ENCODE measurements around the gene FGB. TPM values are rescaled to one million over a fixed set of nuclear protein-coding genes. Genes with fewer than 3 reads are reported as not detected.

FGB gene
- total RNA-seq, 1 donor from 2014 or later = not detected

- H3K36me3 Mint-ChIP-seq (ENCODE audit: low read depth) = no peaks in the 10 kb centered on the region
- no peaks in the 10 kb centered on the region for H3K4me1 Mint-ChIP-seq
- H3K4me3 Mint-ChIP-seq = no peak overlapping the region
- CTCF ChIA-PET = no interaction called here
- no peak overlapping the region for H3K27ac Mint-ChIP-seq
- peaks cover 11% of the 10 kb centered on the region for H3K27me3 Mint-ChIP-seq
- no peaks in the 10 kb centered on the region for H3K9me3 Mint-ChIP-seq
- TF ChIP-seq, protein P1, sequence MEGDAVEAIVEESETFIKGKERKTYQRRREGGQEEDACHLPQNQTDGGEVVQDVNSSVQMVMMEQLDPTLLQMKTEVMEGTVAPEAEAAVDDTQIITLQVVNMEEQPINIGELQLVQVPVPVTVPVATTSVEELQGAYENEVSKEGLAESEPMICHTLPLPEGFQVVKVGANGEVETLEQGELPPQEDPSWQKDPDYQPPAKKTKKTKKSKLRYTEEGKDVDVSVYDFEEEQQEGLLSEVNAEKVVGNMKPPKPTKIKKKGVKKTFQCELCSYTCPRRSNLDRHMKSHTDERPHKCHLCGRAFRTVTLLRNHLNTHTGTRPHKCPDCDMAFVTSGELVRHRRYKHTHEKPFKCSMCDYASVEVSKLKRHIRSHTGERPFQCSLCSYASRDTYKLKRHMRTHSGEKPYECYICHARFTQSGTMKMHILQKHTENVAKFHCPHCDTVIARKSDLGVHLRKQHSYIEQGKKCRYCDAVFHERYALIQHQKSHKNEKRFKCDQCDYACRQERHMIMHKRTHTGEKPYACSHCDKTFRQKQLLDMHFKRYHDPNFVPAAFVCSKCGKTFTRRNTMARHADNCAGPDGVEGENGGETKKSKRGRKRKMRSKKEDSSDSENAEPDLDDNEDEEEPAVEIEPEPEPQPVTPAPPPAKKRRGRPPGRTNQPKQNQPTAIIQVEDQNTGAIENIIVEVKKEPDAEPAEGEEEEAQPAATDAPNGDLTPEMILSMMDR (IDR thresholded peaks at IDR 0.05) = no peak
- intact Hi-C loops (cut with micrococcal nuclease) = no loop called here
- DNase-seq (no peak), ATAC-seq (ENCODE audit: low read depth) (no peak)
- POLR2A ChIA-PET = no interaction called here
Observed at GRCh38 chr4:154569584-154569983, 6.8 kb downstream of the FGB start.

DNA sequence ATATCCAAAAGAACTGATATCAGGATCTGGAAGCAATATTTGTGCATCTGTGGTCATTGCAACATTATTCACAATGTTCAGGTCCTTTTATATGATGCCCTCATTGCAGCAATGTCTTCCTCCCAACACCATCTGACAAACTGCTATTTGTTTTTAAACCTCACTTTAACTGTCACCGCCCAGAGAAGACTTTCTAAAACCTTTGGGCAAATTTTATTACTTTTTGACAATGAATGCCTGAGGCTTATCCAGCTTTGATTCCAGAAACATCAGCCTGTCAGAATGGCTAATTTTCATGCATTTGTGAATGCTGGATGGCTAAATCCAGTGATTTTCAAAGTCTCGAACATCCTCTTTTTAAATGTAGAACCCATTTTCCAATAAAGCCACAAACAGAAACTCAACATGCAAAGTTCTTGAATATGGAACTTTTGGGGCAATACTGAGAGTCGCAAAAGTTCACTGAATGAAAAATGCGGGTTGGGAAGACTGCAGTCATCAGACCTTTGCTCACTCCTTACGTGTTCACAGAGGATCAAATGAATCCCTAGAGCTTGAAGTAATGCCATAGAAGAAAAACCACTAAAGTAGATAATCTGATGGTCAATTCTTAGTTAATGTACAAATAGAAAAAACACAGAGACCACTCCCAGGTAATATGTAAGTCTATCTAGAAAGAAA, 10.5 kb downstream of the FGB start:
- Mint-ChIP-seq H3K36me3 (ENCODE audit: low read depth) (no peaks in the 10 kb centered on the region), H3K4me1 (no peaks in the 10 kb centered on the region), H3K27me3 (peaks cover 8% of the 10 kb centered on the region), H3K9me3 (no peaks in the 10 kb centered on the region), H3K27ac (no peak overlapping the region), H3K4me3 (no peak overlapping the region)
- no peak for ATAC-seq (ENCODE audit: low read depth)
- DNase-seq = no peak
- ChIA-PET CTCF (interaction anchor here (1.4 kb wide), 1 partner anchor 21 kb away, joined by 3 read pairs; no protein-coding TSS in a partner anchor), POLR2A (no interaction called here)
- TF ChIP-seq, protein P1 (IDR thresholded peaks at IDR 0.05) = no peak
- intact Hi-C loops (cut with micrococcal nuclease) = no loop called here

GRCh38 chr4:154574311-154574710, 11.5 kb downstream of the FGB start:
- H3K9me3 Mint-ChIP-seq = no peaks in the 10 kb centered on the region
- peaks cover 9% of the 10 kb centered on the region for H3K27me3 Mint-ChIP-seq
- CTCF ChIA-PET = interaction anchor here (1.4 kb wide), 1 partner anchor 22 kb away, joined by 3 read pairs; no protein-coding TSS in a partner anchor
- no peak overlapping the region for H3K4me3 Mint-ChIP-seq
- intact Hi-C loops (cut with micrococcal nuclease) = no loop called here
- no peak for DNase-seq
- H3K27ac Mint-ChIP-seq = no peak overlapping the region
- POLR2A ChIA-PET = no interaction called here
- no peaks in the 10 kb centered on the region for H3K36me3 Mint-ChIP-seq (ENCODE audit: low read depth)
- no peak for ATAC-seq (ENCODE audit: low read depth)
- TF ChIP-seq, protein P1 (IDR thresholded peaks at IDR 0.05) = no peak
- no peaks in the 10 kb centered on the region for H3K4me1 Mint-ChIP-seq

GRCh38 chr4:154577324-154577723, 14.5 kb downstream of the FGB start:
- intact Hi-C loops (cut with micrococcal nuclease) = no loop called here
- ChIA-PET POLR2A (no interaction called here), CTCF (no interaction called here)
- Mint-ChIP-seq H3K36me3 (ENCODE audit: low read depth) (no peaks in the 10 kb centered on the region), H3K4me1 (no peaks in the 10 kb centered on the region), H3K9me3 (no peaks in the 10 kb centered on the region), H3K4me3 (no peak overlapping the region), H3K27ac (no peak overlapping the region), H3K27me3 (peaks cover 5% of the 10 kb centered on the region)
- ATAC-seq (ENCODE audit: low read depth) (no peak), DNase-seq (no peak)
- TF ChIP-seq, protein P1 (IDR thresholded peaks at IDR 0.05) = no peak

DNA sequence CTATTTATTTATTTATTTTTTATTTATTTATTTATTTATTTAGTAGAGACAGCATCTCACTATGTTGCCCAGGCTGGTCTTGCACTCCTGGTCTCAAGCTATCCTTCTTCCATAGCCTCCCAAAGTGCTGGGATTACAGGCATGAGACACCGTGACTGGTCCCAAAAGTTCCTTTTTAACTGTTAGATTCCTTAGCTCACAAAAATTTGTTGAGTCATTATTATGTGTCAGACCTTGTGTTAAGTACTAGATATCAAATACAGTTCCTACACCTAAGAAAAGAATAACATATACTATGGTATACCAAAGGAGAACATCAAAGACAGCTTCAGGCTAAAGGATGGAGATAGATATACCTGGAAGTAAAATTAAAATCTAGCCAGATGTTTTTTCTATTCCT, 16.1 kb downstream of the FGB start:
- Mint-ChIP-seq H3K27ac (no peak overlapping the region), H3K27me3 (peaks cover 5% of the 10 kb centered on the region), H3K4me1 (no peaks in the 10 kb centered on the region), H3K36me3 (ENCODE audit: low read depth) (no peaks in the 10 kb centered on the region), H3K9me3 (no peaks in the 10 kb centered on the region), H3K4me3 (no peak overlapping the region)
- intact Hi-C loops (cut with micrococcal nuclease) = no loop called here
- POLR2A ChIA-PET = no interaction called here
- DNase-seq (no peak), ATAC-seq (ENCODE audit: low read depth) (no peak)
- CTCF ChIA-PET = no interaction called here
- TF ChIP-seq, protein P1 (IDR thresholded peaks at IDR 0.05) = no peak
